ENCODE results near the gene MARCHF3.

GRCh38 chr5:127013407-127013806, 17.0 kb downstream of the MARCHF3 start:
- TF ChIP-seq POLR2A (IDR thresholded peaks at IDR 0.05): no peak
- TF ChIP-seq CTCF (IDR thresholded peaks at IDR 0.05): no peak

Measured in right lobe of liver (tissue), 4 donors.